Loucy (cell line): ENCODE measurements around the gene C15orf62.

Experiments
- H2AFZ ChIP-seq: fragments of 200-600 bp; sonication (generic); 2 replicates; pipeline ENCODE4 v1.6.0; 2016; ENCODE audit warnings: antibody characterized with exemption, mild to moderate bottlenecking, low read length, moderate library complexity
- H3F3A ChIP-seq: fragments of 200-600 bp; 2 replicates; pipeline ENCODE4 v1.6.0; 2016; ENCODE audit warnings: antibody characterized with exemption, low read depth, mild to moderate bottlenecking
- H3K27me3 ChIP-seq: fragments of 200-600 bp; sonication (generic); 2 replicates; pipeline ENCODE4 v1.6.1; 2014; ENCODE audit warnings: low read length, mild to moderate bottlenecking; ENCODE audit not compliant: insufficient read depth, poor library complexity, severe bottlenecking
- H3K36me3 ChIP-seq: fragments of 200-600 bp; sonication (generic); 2 replicates; pipeline ENCODE4 v1.6.1; 2016; ENCODE audit warnings: low read length; ENCODE audit not compliant: insufficient read depth
- H3K4me1 ChIP-seq: fragments of 200-600 bp; sonication (generic); 2 replicates; pipeline ENCODE4 v1.5.1; 2014; ENCODE audit warnings: low read length, mild to moderate bottlenecking; ENCODE audit not compliant: insufficient read depth, poor library complexity, severe bottlenecking
- H3K4me2 ChIP-seq: fragments of 200-600 bp; sonication (generic); 2 replicates; pipeline ENCODE4 v1.6.0; 2014; ENCODE audit warnings: antibody characterized with exemption, low read length, low read depth, mild to moderate bottlenecking; ENCODE audit not compliant: poor library complexity, severe bottlenecking
- H3K4me3 ChIP-seq: fragments of 200-600 bp; sonication (generic); 2 replicates; pipeline ENCODE4 v1.5.1; 2014; ENCODE audit warnings: low read length, mild to moderate bottlenecking, mixed read lengths; ENCODE audit not compliant: poor library complexity, severe bottlenecking
- H3K79me2 ChIP-seq: fragments of 200-600 bp; sonication (generic); 2 replicates; pipeline ENCODE4 v1.6.1; 2014; ENCODE audit warnings: low read length; ENCODE audit not compliant: insufficient read depth
- H3K9ac ChIP-seq: fragments of 200-600 bp; sonication (generic); 2 replicates; pipeline ENCODE4 v1.6.0; 2014; ENCODE audit warnings: mild to moderate bottlenecking, low read depth, low read length, moderate library complexity; ENCODE audit not compliant: poor library complexity, severe bottlenecking
- H3K9me2 ChIP-seq: fragments of 200-600 bp; sonication (generic); replicated peaks from 2 replicates; pipeline ENCODE4 v1.6.1; 2016; ENCODE audit warnings: low read depth, low read length, mixed read lengths
- H3K9me3 ChIP-seq: fragments of 200-600 bp; sonication (generic); 2 replicates; pipeline ENCODE4 v1.6.1; 2014; ENCODE audit warnings: mild to moderate bottlenecking, antibody characterized with exemption, low read length, low read depth; ENCODE audit not compliant: insufficient read depth
- H4K20me1 ChIP-seq: fragments of 200-600 bp; sonication (generic); 2 replicates; pipeline ENCODE4 v1.6.0; 2014; ENCODE audit warnings: antibody characterized with exemption, low read length, mild to moderate bottlenecking; ENCODE audit not compliant: insufficient read depth, poor library complexity, severe bottlenecking
- EZH2phosphoT487 ChIP-seq: fragments of 200-600 bp; IDR thresholded peaks from 2 replicates; pipeline ENCODE4 v1.6.1; 2018; ENCODE audit warnings: antibody characterized with exemption, mild to moderate bottlenecking, moderate library complexity, borderline replicate concordance
- TF ChIP-seq, protein P1 (sequence below): fragments of 200-600 bp; sonication (generic); conservative IDR thresholded peaks from 2 replicates; pipeline ENCODE4 v1.5.1; 2014; ENCODE audit warnings: mild to moderate bottlenecking, antibody characterized with exemption, low read length

Gene C15orf62

DNA sequence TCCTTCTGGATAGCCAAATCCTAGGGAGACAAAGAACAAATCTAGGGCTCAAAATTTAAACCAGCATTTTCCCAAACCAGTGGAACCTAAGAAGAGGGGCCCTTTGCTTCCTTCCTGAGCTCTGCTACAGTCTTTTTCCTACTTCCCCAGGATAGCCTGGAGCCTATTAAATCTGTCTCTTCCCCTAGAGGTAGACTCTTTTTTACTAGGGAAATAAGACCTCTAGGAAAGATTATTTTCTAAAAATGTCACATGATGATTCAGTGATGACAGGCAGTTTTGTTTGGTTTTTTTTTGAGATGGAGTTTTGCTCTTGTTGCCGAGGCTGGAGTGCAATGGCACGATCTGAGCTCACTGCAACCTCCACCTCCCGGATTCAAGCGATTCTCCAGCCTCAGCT, 33.2 kb upstream of the C15orf62 start:
- Histone ChIP-seq H3K4me3 (no peak overlapping the region), H2AFZ (no peak overlapping the region), H3K79me2 (no peaks in the 10 kb centered on the region), H3K9me3 (no peaks in the 10 kb centered on the region), H3F3A (0 out of 2 replicates have a peak, but pooled peaks cover 3% of the 10 kb centered on the region), H3K4me2 (no peak overlapping the region), H3K36me3 (peaks cover 79% of the 10 kb centered on the region; the same call in 1 of the 2 replicates), H3K27me3 (no peaks in the 10 kb centered on the region), H3K9ac (no peak overlapping the region), H4K20me1 (no peaks in the 10 kb centered on the region), H3K9me2 (no peaks in the 10 kb centered on the region), H3K4me1 (no peaks in the 10 kb centered on the region)
- TF ChIP-seq, protein P1, sequence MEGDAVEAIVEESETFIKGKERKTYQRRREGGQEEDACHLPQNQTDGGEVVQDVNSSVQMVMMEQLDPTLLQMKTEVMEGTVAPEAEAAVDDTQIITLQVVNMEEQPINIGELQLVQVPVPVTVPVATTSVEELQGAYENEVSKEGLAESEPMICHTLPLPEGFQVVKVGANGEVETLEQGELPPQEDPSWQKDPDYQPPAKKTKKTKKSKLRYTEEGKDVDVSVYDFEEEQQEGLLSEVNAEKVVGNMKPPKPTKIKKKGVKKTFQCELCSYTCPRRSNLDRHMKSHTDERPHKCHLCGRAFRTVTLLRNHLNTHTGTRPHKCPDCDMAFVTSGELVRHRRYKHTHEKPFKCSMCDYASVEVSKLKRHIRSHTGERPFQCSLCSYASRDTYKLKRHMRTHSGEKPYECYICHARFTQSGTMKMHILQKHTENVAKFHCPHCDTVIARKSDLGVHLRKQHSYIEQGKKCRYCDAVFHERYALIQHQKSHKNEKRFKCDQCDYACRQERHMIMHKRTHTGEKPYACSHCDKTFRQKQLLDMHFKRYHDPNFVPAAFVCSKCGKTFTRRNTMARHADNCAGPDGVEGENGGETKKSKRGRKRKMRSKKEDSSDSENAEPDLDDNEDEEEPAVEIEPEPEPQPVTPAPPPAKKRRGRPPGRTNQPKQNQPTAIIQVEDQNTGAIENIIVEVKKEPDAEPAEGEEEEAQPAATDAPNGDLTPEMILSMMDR = no peak
- no peak for TF ChIP-seq EZH2phosphoT487

DNA sequence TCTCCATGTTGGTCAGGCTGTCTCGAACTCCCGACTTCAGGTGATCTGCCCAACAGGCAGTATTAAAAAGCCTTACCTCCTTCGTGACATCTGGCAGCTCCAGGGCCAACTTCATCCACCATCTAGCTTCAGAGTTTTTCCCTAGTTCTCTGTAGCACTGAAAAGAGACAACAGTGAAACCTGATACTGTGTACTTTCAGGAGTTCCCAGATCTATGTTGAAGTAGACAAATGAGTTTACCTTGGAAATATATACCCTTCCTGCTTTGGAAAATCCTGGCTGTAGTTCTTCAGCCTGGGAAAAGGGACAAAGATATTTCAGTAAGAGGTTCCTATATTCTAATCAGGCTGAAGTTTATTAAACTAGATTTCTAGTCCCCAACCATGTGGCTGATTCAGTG, 32.7 kb upstream of the C15orf62 start:
- no peak for TF ChIP-seq EZH2phosphoT487
- TF ChIP-seq, protein P1 = no peak

DNA sequence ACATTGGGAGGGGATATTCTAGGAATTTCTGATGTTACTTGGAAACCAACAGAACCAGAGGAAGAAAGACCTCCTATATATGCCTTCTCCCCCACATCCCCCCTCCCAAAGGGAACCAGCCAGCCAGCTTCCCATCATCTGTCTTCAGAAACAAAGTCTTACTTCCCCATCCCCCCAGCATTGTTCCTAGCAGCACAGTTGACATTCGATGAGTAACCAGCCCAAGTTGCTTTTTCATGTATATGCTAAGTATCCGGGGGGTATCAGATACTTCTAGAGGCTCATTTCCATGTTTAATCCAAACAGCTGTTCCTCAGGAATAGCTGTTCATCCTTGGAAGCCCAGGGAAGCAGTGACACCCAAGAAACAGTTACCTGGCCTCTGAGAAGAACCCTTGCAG, 30.7 kb upstream of the C15orf62 start:
- 0 out of 2 replicates have a peak, but pooled peaks cover 3% of the 10 kb centered on the region for H3F3A ChIP-seq
- no peak overlapping the region for H3K4me3 ChIP-seq
- no peaks in the 10 kb centered on the region for H3K9me2 ChIP-seq
- no peaks in the 10 kb centered on the region for H3K9me3 ChIP-seq
- TF ChIP-seq, protein P1 = no peak
- TF ChIP-seq EZH2phosphoT487 = no peak
- no peaks in the 10 kb centered on the region for H3K27me3 ChIP-seq
- H3K4me1 ChIP-seq = no peaks in the 10 kb centered on the region
- H3K79me2 ChIP-seq = no peaks in the 10 kb centered on the region
- H3K36me3 ChIP-seq = peaks cover 77% of the 10 kb centered on the region; the same call in 1 of the 2 replicates
- no peaks in the 10 kb centered on the region for H4K20me1 ChIP-seq
- H3K4me2 ChIP-seq = no peak overlapping the region
- H3K9ac ChIP-seq = no peak overlapping the region
- no peak overlapping the region for H2AFZ ChIP-seq

More for the DNA sequence above, 32.7 kb upstream of the C15orf62 start:
- no peak overlapping the region for H3K4me2 ChIP-seq
- peaks cover 74% of the 10 kb centered on the region; the same call in 1 of the 2 replicates for H3K36me3 ChIP-seq
- H3K27me3 ChIP-seq = no peaks in the 10 kb centered on the region
- no peaks in the 10 kb centered on the region for H3K4me1 ChIP-seq
- H3K9me3 ChIP-seq = no peaks in the 10 kb centered on the region
- no peak overlapping the region for H2AFZ ChIP-seq
- H3K9ac ChIP-seq = no peak overlapping the region
- no peaks in the 10 kb centered on the region for H3K79me2 ChIP-seq
- no peaks in the 10 kb centered on the region for H4K20me1 ChIP-seq
- 0 out of 2 replicates have a peak, but pooled peaks cover 3% of the 10 kb centered on the region for H3F3A ChIP-seq
- H3K4me3 ChIP-seq = no peak overlapping the region
- no peaks in the 10 kb centered on the region for H3K9me2 ChIP-seq
